ENCODE results near the gene DAB1.

The DAB1 gene

GRCh38 chr1:57217905-57218304, 206.0 kb downstream of the DAB1 start:
- Histone ChIP-seq H3K4me1 (ENCODE audit: insufficient read depth, low read length) (peaks cover 17% of the 10 kb centered on the region), H3K36me3 (ENCODE audit: insufficient read depth, low read length) (no peaks in the 10 kb centered on the region), H3K9ac (ENCODE audit: low read depth, low read length) (no peak overlapping the region), H3K9me3 (ENCODE audit: control insufficient read depth, insufficient read depth, low read length) (no peaks in the 10 kb centered on the region)

GRCh38 chr1:57214951-57215575, 208.8 kb downstream of the DAB1 start:
- Histone ChIP-seq H3K4me1 (ENCODE audit: insufficient read depth, low read length) (peaks cover 17% of the 10 kb centered on the region), H3K9ac (ENCODE audit: low read depth, low read length) (no peak overlapping the region), H3K36me3 (ENCODE audit: insufficient read depth, low read length) (no peaks in the 10 kb centered on the region), H3K9me3 (ENCODE audit: control insufficient read depth, insufficient read depth, low read length) (no peaks in the 10 kb centered on the region)

GRCh38 chr1:57210881-57211280, 213.0 kb downstream of the DAB1 start:
- no peak overlapping the region for H3K9ac ChIP-seq (ENCODE audit: low read depth, low read length)
- H3K36me3 ChIP-seq (ENCODE audit: insufficient read depth, low read length) = no peaks in the 10 kb centered on the region
- H3K4me1 ChIP-seq (ENCODE audit: insufficient read depth, low read length) = peaks cover 14% of the 10 kb centered on the region
- no peaks in the 10 kb centered on the region for H3K9me3 ChIP-seq (ENCODE audit: control insufficient read depth, insufficient read depth, low read length)

GRCh38 chr1:57209495-57209894, 214.4 kb downstream of the DAB1 start:
- Histone ChIP-seq H3K9me3 (ENCODE audit: control insufficient read depth, insufficient read depth, low read length) (no peaks in the 10 kb centered on the region), H3K36me3 (ENCODE audit: insufficient read depth, low read length) (no peaks in the 10 kb centered on the region)

GRCh38 chr1:57208741-57209302, 215.0 kb downstream of the DAB1 start:
- Histone ChIP-seq H3K4me1 (ENCODE audit: insufficient read depth, low read length) (peaks cover 20% of the 10 kb centered on the region), H3K36me3 (ENCODE audit: insufficient read depth, low read length) (no peaks in the 10 kb centered on the region), H3K9ac (ENCODE audit: low read depth, low read length) (no peak overlapping the region), H3K9me3 (ENCODE audit: control insufficient read depth, insufficient read depth, low read length) (no peaks in the 10 kb centered on the region)

More at GRCh38 chr1:57209495-57209894, 214.4 kb downstream of the DAB1 start:
- H3K9ac ChIP-seq (ENCODE audit: low read depth, low read length) = no peak overlapping the region
- H3K4me1 ChIP-seq (ENCODE audit: insufficient read depth, low read length) = peaks cover 16% of the 10 kb centered on the region

GRCh38 chr1:57206038-57206437, 217.8 kb downstream of the DAB1 start:
- no peak overlapping the region for H3K9ac ChIP-seq (ENCODE audit: low read depth, low read length)
- no peaks in the 10 kb centered on the region for H3K36me3 ChIP-seq (ENCODE audit: insufficient read depth, low read length)
- no peaks in the 10 kb centered on the region; the same call in 1 of the 2 replicates for H3K9me3 ChIP-seq (ENCODE audit: control insufficient read depth, insufficient read depth, low read length)
- H3K4me1 ChIP-seq (ENCODE audit: insufficient read depth, low read length) = peaks cover 20% of the 10 kb centered on the region

- Histone ChIP-seq H3K9me3 (ENCODE audit: control insufficient read depth, insufficient read depth, low read length) (no peaks in the 10 kb centered on the region; the same call in 1 of the 2 replicates), H3K36me3 (ENCODE audit: insufficient read depth, low read length) (no peaks in the 10 kb centered on the region), H3K9ac (ENCODE audit: low read depth, low read length) (no peak overlapping the region), H3K4me1 (ENCODE audit: insufficient read depth, low read length) (peaks cover 20% of the 10 kb centered on the region)
Observed at GRCh38 chr1:57204942-57205787, 218.7 kb downstream of the DAB1 start.

GRCh38 chr1:57204091-57204490, 219.8 kb downstream of the DAB1 start:
- no peaks in the 10 kb centered on the region for H3K36me3 ChIP-seq (ENCODE audit: insufficient read depth, low read length)
- H3K9ac ChIP-seq (ENCODE audit: low read depth, low read length) = no peak overlapping the region
- no peaks in the 10 kb centered on the region; the same call in 1 of the 2 replicates for H3K9me3 ChIP-seq (ENCODE audit: control insufficient read depth, insufficient read depth, low read length)
- H3K4me1 ChIP-seq (ENCODE audit: insufficient read depth, low read length) = peaks cover 20% of the 10 kb centered on the region

GRCh38 chr1:57202241-57202640, 221.6 kb downstream of the DAB1 start:
- no peak overlapping the region for H3K9ac ChIP-seq (ENCODE audit: low read depth, low read length)
- H3K36me3 ChIP-seq (ENCODE audit: insufficient read depth, low read length) = no peaks in the 10 kb centered on the region
- peaks cover 29% of the 10 kb centered on the region for H3K4me1 ChIP-seq (ENCODE audit: insufficient read depth, low read length)
- H3K9me3 ChIP-seq (ENCODE audit: control insufficient read depth, insufficient read depth, low read length) = no peaks in the 10 kb centered on the region; the same call in 1 of the 2 replicates

- Histone ChIP-seq H3K9me3 (ENCODE audit: control insufficient read depth, insufficient read depth, low read length) (no peaks in the 10 kb centered on the region; the same call in 1 of the 2 replicates), H3K36me3 (ENCODE audit: insufficient read depth, low read length) (no peaks in the 10 kb centered on the region), H3K9ac (ENCODE audit: low read depth, low read length) (no peak overlapping the region), H3K4me1 (ENCODE audit: insufficient read depth, low read length) (peaks cover 10% of the 10 kb centered on the region; the same call in 1 of the 2 replicates)
Observed at GRCh38 chr1:57198912-57199311, 224.9 kb downstream of the DAB1 start.

- H3K9ac ChIP-seq (ENCODE audit: low read depth, low read length) = no peak overlapping the region
Observed at GRCh38 chr1:57195436-57195941, 228.4 kb downstream of the DAB1 start.

GRCh38 chr1:57192222-57192621, 231.6 kb downstream of the DAB1 start:
- H3K9me3 ChIP-seq (ENCODE audit: control insufficient read depth, insufficient read depth, low read length) = no peaks in the 10 kb centered on the region
- H3K4me1 ChIP-seq (ENCODE audit: insufficient read depth, low read length) = no peaks in the 10 kb centered on the region
- no peak overlapping the region for H3K9ac ChIP-seq (ENCODE audit: low read depth, low read length)
- H3K36me3 ChIP-seq (ENCODE audit: insufficient read depth, low read length) = no peaks in the 10 kb centered on the region

More at GRCh38 chr1:57195436-57195941, 228.4 kb downstream of the DAB1 start:
- Histone ChIP-seq H3K36me3 (ENCODE audit: insufficient read depth, low read length) (no peaks in the 10 kb centered on the region), H3K9me3 (ENCODE audit: control insufficient read depth, insufficient read depth, low read length) (no peaks in the 10 kb centered on the region), H3K4me1 (ENCODE audit: insufficient read depth, low read length) (peaks cover 10% of the 10 kb centered on the region; the same call in 1 of the 2 replicates)

- H3K36me3 ChIP-seq (ENCODE audit: insufficient read depth, low read length) = no peaks in the 10 kb centered on the region
- no peaks in the 10 kb centered on the region for H3K9me3 ChIP-seq (ENCODE audit: control insufficient read depth, insufficient read depth, low read length)
- H3K9ac ChIP-seq (ENCODE audit: low read depth, low read length) = no peak overlapping the region
- no peaks in the 10 kb centered on the region for H3K4me1 ChIP-seq (ENCODE audit: insufficient read depth, low read length)
Observed at GRCh38 chr1:57190898-57191297, 233.0 kb downstream of the DAB1 start.

- Histone ChIP-seq H3K36me3 (ENCODE audit: insufficient read depth, low read length) (no peaks in the 10 kb centered on the region), H3K9me3 (ENCODE audit: control insufficient read depth, insufficient read depth, low read length) (no peaks in the 10 kb centered on the region), H3K9ac (ENCODE audit: low read depth, low read length) (no peak overlapping the region), H3K4me1 (ENCODE audit: insufficient read depth, low read length) (no peaks in the 10 kb centered on the region)
Observed at GRCh38 chr1:57188168-57188567, 235.7 kb downstream of the DAB1 start.
